Dedifferentiated amniotic fluid mesenchymal stem cell (primary cell): ENCODE measurements around the gene CSN3.

Source experiments
- DNase-seq: peaks from one replicate; pipeline ENCODE4 v3.0.0-alpha.2; 2016; ENCODE audit errors: extremely low spot score

The CSN3 gene

DNA sequence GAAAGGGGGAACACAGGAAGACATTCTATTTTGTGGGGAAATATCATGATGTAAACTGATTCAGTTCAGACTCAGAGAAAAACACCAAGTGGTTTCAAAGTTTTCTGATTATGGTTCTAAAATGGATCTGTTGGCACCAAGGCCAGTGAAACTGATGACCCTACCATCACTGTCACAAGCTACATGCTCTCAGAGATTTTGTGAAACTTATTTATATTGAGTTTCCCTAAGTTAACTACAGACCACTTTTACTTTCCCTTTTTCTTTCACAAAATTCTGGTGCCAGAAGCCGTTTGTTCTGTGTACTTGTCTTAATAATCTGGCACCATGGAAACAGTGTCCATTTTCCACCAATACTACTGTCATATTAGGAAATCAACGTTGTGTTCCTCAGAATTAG lies 48.9 kb downstream of the CSN3 start:
- no peak for DNase-seq

- DNase-seq: no peak
These were observed 55.2 kb downstream of the CSN3 start for GRCh38 chr4:70297576-70297975.

DNA sequence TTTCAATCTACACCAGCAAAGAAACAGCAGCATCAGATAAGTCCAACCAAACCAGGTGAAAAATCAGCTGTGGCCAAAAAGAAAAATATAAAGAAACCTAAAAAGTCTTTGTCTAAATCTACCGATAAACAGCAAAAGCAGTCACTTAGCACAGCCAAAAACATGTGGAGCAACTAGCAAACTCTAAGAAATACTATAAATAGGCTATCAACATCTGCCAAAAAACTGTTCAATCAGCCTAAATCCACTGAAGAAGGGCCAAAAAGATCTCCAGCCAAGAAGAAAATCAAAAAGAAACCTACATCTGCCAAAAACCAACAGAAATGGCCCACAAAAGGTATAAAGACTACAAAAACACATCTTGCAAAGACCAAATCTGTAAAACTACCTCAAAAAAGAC lies 55.7 kb downstream of the CSN3 start:
- no peak for DNase-seq

- no peak for DNase-seq
These were observed 57.2 kb downstream of the CSN3 start for GRCh38 chr4:70299643-70300042.

GRCh38 chr4:70300215-70300614 lies 57.8 kb downstream of the CSN3 start:
- no peak for DNase-seq
